ENCODE results near the gene FOXP1. TPM values are rescaled to one million over a fixed set of nuclear protein-coding genes. Genes with fewer than 3 reads are reported as not detected.

Gene FOXP1
- polyA plus RNA-seq, 1 donor from 2014 or later, result 5.6 TPM

DNA sequence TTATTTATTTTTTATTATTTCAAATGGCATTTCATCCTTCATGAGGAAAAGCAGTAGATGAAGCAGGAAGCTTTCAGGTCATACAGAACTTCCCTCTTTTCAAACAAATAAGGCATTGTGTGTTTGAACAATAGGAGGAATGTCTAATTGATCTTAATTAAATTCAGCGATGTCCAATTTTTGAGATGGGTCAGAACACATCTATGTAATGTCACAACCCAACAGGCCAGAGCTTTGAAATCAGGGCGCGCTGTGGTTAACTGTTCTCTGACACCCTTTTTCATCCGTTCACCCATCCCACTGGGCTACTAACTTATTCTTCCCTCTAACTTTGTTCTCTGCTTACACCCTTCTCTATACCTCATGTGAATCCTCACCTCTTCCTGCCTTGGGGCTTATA, 510.5 kb downstream of the FOXP1 start:
- no peak for TF ChIP-seq MXI1 (conservative IDR thresholded peaks at IDR 0.05; ENCODE audit: poor library complexity, severe bottlenecking)
- TF ChIP-seq, protein P1, sequence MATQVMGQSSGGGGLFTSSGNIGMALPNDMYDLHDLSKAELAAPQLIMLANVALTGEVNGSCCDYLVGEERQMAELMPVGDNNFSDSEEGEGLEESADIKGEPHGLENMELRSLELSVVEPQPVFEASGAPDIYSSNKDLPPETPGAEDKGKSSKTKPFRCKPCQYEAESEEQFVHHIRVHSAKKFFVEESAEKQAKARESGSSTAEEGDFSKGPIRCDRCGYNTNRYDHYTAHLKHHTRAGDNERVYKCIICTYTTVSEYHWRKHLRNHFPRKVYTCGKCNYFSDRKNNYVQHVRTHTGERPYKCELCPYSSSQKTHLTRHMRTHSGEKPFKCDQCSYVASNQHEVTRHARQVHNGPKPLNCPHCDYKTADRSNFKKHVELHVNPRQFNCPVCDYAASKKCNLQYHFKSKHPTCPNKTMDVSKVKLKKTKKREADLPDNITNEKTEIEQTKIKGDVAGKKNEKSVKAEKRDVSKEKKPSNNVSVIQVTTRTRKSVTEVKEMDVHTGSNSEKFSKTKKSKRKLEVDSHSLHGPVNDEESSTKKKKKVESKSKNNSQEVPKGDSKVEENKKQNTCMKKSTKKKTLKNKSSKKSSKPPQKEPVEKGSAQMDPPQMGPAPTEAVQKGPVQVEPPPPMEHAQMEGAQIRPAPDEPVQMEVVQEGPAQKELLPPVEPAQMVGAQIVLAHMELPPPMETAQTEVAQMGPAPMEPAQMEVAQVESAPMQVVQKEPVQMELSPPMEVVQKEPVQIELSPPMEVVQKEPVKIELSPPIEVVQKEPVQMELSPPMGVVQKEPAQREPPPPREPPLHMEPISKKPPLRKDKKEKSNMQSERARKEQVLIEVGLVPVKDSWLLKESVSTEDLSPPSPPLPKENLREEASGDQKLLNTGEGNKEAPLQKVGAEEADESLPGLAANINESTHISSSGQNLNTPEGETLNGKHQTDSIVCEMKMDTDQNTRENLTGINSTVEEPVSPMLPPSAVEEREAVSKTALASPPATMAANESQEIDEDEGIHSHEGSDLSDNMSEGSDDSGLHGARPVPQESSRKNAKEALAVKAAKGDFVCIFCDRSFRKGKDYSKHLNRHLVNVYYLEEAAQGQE (IDR thresholded peaks at IDR 0.05; ENCODE audit: borderline replicate concordance), result no peak
- no peak for TF ChIP-seq POLR2AphosphoS5 (IDR thresholded peaks at IDR 0.05)
- TF ChIP-seq TAF1 (IDR thresholded peaks at IDR 0.05; ENCODE audit: low read depth), result no peak
- TF ChIP-seq EZH2 (IDR thresholded peaks at IDR 0.05; ENCODE audit: borderline replicate concordance, insufficient read depth, low read length, poor library complexity, severe bottlenecking), result no peak
- TF ChIP-seq EP300 (conservative IDR thresholded peaks at IDR 0.05; ENCODE audit: poor library complexity, severe bottlenecking), result no peak

GRCh38 chr3:71072287-71072686, 511.2 kb downstream of the FOXP1 start:
- H3K9me2 ChIP-seq (ENCODE audit: insufficient read depth, low read length), result no peaks in the 10 kb centered on the region
- H3K4me2 ChIP-seq (ENCODE audit: low read length), result no peak overlapping the region
- no peaks in the 10 kb centered on the region for H3K79me2 ChIP-seq (replicated peaks; ENCODE audit: insufficient read depth, low read length)
- H3K27me3 ChIP-seq (ENCODE audit: insufficient read depth, low read depth, low read length), result no peaks in the 10 kb centered on the region
- no peak overlapping the region for H3K27ac ChIP-seq (ENCODE audit: low read length)
- H3K9me3 ChIP-seq (ENCODE audit: low read length), result no peaks in the 10 kb centered on the region
- H3K4me3 ChIP-seq (ENCODE audit: low read length), result no peak overlapping the region
- no peaks in the 10 kb centered on the region for H3K36me3 ChIP-seq (ENCODE audit: insufficient read depth, low read length)
- TF ChIP-seq EZH2 (IDR thresholded peaks at IDR 0.05; ENCODE audit: borderline replicate concordance, insufficient read depth, low read length, poor library complexity, severe bottlenecking) (no peak), POLR2AphosphoS5 (IDR thresholded peaks at IDR 0.05) (no peak), TAF1 (IDR thresholded peaks at IDR 0.05; ENCODE audit: low read depth) (no peak), EP300 (conservative IDR thresholded peaks at IDR 0.05; ENCODE audit: poor library complexity, severe bottlenecking) (no peak), MXI1 (conservative IDR thresholded peaks at IDR 0.05; ENCODE audit: poor library complexity, severe bottlenecking) (no peak), RAD21 (conservative IDR thresholded peaks at IDR 0.05) (no peak), SMC3 (conservative IDR thresholded peaks at IDR 0.05; ENCODE audit: poor library complexity) (no peak)
- TF ChIP-seq, protein P1 (IDR thresholded peaks at IDR 0.05; ENCODE audit: borderline replicate concordance), result no peak
- TF ChIP-seq, protein P2, sequence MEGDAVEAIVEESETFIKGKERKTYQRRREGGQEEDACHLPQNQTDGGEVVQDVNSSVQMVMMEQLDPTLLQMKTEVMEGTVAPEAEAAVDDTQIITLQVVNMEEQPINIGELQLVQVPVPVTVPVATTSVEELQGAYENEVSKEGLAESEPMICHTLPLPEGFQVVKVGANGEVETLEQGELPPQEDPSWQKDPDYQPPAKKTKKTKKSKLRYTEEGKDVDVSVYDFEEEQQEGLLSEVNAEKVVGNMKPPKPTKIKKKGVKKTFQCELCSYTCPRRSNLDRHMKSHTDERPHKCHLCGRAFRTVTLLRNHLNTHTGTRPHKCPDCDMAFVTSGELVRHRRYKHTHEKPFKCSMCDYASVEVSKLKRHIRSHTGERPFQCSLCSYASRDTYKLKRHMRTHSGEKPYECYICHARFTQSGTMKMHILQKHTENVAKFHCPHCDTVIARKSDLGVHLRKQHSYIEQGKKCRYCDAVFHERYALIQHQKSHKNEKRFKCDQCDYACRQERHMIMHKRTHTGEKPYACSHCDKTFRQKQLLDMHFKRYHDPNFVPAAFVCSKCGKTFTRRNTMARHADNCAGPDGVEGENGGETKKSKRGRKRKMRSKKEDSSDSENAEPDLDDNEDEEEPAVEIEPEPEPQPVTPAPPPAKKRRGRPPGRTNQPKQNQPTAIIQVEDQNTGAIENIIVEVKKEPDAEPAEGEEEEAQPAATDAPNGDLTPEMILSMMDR (IDR thresholded peaks at IDR 0.05; ENCODE audit: poor library complexity, severe bottlenecking), result no peak
- H3F3A ChIP-seq (ENCODE audit: insufficient read depth, low read length, poor library complexity, severe bottlenecking), result no peaks in the 10 kb centered on the region
- no peak overlapping the region for H3K9ac ChIP-seq (ENCODE audit: low read length)
- H4K20me1 ChIP-seq (ENCODE audit: insufficient read depth), result no peaks in the 10 kb centered on the region
- no peak overlapping the region for H2AFZ ChIP-seq (ENCODE audit: low read depth, low read length)

More for the DNA sequence above, 510.5 kb downstream of the FOXP1 start:
- Histone ChIP-seq H3K9ac (ENCODE audit: low read length) (no peak overlapping the region), H2AFZ (ENCODE audit: low read depth, low read length) (no peak overlapping the region), H3K79me2 (replicated peaks; ENCODE audit: insufficient read depth, low read length) (no peaks in the 10 kb centered on the region), H3K36me3 (ENCODE audit: insufficient read depth, low read length) (no peaks in the 10 kb centered on the region), H4K20me1 (ENCODE audit: insufficient read depth) (no peaks in the 10 kb centered on the region), H3K27me3 (ENCODE audit: insufficient read depth, low read depth, low read length) (no peaks in the 10 kb centered on the region), H3K9me2 (ENCODE audit: insufficient read depth, low read length) (no peaks in the 10 kb centered on the region), H3K9me3 (ENCODE audit: low read length) (no peaks in the 10 kb centered on the region), H3K4me3 (ENCODE audit: low read length) (no peak overlapping the region), H3K27ac (ENCODE audit: low read length) (no peak overlapping the region), H3K4me2 (ENCODE audit: low read length) (no peak overlapping the region), H3F3A (ENCODE audit: insufficient read depth, low read length, poor library complexity, severe bottlenecking) (no peaks in the 10 kb centered on the region)
